K562 (cell line): ENCODE data around the gene KCNA2. TPM values are rescaled to one million over a fixed set of nuclear protein-coding genes. Genes with fewer than 3 reads are reported as not detected.
A peak's percentile ranks its signal among the peaks of the same experiment; 100 is the strongest.

Experiments
- EGR1 ChIP-seq: fragments of 450-650 bp; conservative IDR thresholded peaks from 2 replicates; pipeline ENCODE4 v1.6.1; 2017; ENCODE audit warnings: mild to moderate bottlenecking
- KLF13 ChIP-seq: fragments of 450-650 bp; IDR thresholded peaks from 2 replicates; pipeline ENCODE4 v1.6.1; 2016; ENCODE audit warnings: missing genetic modification characterization, low read depth, mild to moderate bottlenecking, missing compliant biosample characterization, moderate library complexity, borderline replicate concordance
- KLF16 ChIP-seq: IDR thresholded peaks from 2 replicates; pipeline ENCODE4 v1.6.1; 2016; ENCODE audit warnings: antibody characterized with exemption
- RBM25 ChIP-seq: fragments of 200-400 bp; formaldehyde crosslinking; IDR thresholded peaks from 2 replicates; pipeline ENCODE4 v1.6.1; 2018; ENCODE audit warnings: low read length, low read depth, moderate library complexity; ENCODE audit not compliant: severe bottlenecking
- SMC3 ChIP-seq: conservative IDR thresholded peaks from 2 replicates; pipeline ENCODE4 v1.6.1; 2011; ENCODE audit warnings: low read depth, low read length, improper control_type of control experiment; ENCODE audit not compliant: insufficient read depth
- ZBTB7A ChIP-seq: IDR thresholded peaks from 2 replicates; pipeline ENCODE4 v1.6.1; 2011; ENCODE audit warnings: low read depth, mild to moderate bottlenecking, low read length, moderate library complexity, borderline replicate concordance; ENCODE audit not compliant: control insufficient read depth
- polyA plus RNA-seq, 8 experiments: library from polyadenylated mRNA; depleted of rRNA in 4 of 8; stranded (reverse) in 5 of 8; unstranded in 3 of 8; fragments of >200 nt; fragmentation: Nextera tagmentation in 2 of 8; fragmentation: Illumina TruSeq in 1 of 8; extraction: Ambion mirVana in 2 of 8; extraction: Trizol in 1 of 8; gene quantifications; 2 replicates each; pipeline versions ENCODE4 v1.2.1 to v1.2.3, GENCODE V29; 2011 to 2014; ENCODE audit warnings: inconsistent platforms in 1 of 8, missing spikeins in 1 of 8
- total RNA-seq, 7 experiments: library from RNA; depleted of rRNA in 6 of 7; stranded (reverse); fragments of >200 nt in 6 of 7; fragmentation: Illumina TruSeq in 2 of 7; extraction: Trizol in 2 of 7; gene quantifications; 2 replicates each; pipeline versions ENCODE4 v1.2.1 to v1.2.3, GENCODE V29; 2011 to 2021; ENCODE audit warnings: low replicate concordance in 1 of 7
- TF ChIP-seq, protein P1 (sequence below), 2 experiments: fragments of 450-650 bp; formaldehyde crosslinking in 1 of 2; IDR thresholded peaks; 2 replicates each; pipeline versions ENCODE4 v1.4.0 to v1.6.1; 2014 to 2020; ENCODE audit warnings: mild to moderate bottlenecking in 2 of 2, borderline replicate concordance in 1 of 2, low read depth in 1 of 2
- TF ChIP-seq, protein P2 (sequence below): IDR thresholded peaks from 2 replicates; pipeline ENCODE4 v1.6.1; 2011; ENCODE audit warnings: borderline replicate concordance, low read depth, mild to moderate bottlenecking, moderate library complexity, low read length; ENCODE audit not compliant: insufficient read depth, poor library complexity, severe bottlenecking
- TF ChIP-seq, protein P3 (sequence below), 3 experiments: IDR thresholded peaks in 2 of 3; conservative IDR thresholded peaks in 1 of 3; 2 replicates each; pipeline ENCODE4 v1.5.1; 2011 to 2012; ENCODE audit warnings: low read length in 3 of 3, mild to moderate bottlenecking in 3 of 3, control low read depth in 2 of 3, improper control_type of control experiment in 1 of 3, inconsistent platforms in 1 of 3, low read depth in 1 of 3, mixed read lengths in 1 of 3, moderate library complexity in 1 of 3; ENCODE audit not compliant: insufficient read depth in 2 of 3
- TF ChIP-seq, protein P4 (sequence below), 2 experiments: fragments of 450-650 bp; IDR thresholded peaks; 2 replicates each; pipeline ENCODE4 v1.6.1; 2016

Gene KCNA2
- total and polyA plus RNA-seq, 9 of the 15 experiments (the other 6 are each of a cell fraction or from before 2014, with no cell fraction given), result not detected

DNA sequence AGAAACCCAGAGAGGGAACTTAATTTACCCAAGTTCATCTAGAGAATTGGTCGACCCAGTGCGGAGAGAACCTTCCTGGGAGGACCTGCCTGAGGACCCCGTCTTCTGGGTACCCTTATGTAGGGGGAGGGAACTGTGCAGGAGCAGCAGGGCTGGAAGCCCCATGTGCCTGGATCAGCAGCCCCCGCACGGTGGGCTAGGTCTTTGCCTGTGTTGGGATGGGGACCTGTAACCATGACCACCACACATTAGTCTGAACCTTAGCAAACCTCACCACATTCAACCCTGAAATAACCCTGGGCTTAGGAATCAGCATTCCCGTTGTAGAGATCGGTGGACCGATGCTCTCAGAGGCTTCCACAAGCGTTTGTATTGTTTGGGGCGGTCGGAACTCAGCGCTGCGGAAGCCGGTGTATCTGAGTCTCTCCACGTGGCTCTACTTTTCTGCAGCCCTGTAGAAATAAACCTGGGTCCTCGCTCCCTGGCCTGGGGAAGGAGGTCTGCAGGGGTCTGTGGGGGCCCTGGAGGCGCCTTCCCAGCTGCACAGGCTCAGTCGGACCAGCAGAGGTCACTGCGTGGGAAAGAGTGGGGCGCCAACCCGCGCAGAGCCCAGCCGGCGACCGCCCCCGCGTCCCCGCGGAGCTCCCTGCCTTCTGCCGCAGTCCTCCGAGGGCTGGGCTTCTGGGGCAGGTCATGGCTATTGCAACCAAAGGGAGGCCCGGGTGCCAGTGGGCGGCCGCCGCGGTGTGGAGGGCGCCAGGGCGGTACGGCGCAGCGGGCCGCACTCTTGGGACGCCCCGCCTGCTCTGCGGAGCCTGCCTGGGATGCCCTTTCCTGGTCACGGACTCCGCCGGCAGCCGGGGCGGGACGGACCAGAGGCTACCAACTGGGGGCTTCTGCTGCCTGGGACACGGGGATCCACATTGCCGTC is 51.0 kb downstream of the KCNA2 start (continued):
- TF ChIP-seq, protein P1, sequence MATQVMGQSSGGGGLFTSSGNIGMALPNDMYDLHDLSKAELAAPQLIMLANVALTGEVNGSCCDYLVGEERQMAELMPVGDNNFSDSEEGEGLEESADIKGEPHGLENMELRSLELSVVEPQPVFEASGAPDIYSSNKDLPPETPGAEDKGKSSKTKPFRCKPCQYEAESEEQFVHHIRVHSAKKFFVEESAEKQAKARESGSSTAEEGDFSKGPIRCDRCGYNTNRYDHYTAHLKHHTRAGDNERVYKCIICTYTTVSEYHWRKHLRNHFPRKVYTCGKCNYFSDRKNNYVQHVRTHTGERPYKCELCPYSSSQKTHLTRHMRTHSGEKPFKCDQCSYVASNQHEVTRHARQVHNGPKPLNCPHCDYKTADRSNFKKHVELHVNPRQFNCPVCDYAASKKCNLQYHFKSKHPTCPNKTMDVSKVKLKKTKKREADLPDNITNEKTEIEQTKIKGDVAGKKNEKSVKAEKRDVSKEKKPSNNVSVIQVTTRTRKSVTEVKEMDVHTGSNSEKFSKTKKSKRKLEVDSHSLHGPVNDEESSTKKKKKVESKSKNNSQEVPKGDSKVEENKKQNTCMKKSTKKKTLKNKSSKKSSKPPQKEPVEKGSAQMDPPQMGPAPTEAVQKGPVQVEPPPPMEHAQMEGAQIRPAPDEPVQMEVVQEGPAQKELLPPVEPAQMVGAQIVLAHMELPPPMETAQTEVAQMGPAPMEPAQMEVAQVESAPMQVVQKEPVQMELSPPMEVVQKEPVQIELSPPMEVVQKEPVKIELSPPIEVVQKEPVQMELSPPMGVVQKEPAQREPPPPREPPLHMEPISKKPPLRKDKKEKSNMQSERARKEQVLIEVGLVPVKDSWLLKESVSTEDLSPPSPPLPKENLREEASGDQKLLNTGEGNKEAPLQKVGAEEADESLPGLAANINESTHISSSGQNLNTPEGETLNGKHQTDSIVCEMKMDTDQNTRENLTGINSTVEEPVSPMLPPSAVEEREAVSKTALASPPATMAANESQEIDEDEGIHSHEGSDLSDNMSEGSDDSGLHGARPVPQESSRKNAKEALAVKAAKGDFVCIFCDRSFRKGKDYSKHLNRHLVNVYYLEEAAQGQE (IDR thresholded peaks at IDR 0.05; ENCODE audit: borderline replicate concordance), result peak; percentile 27; the same call in 1 of the 2 replicates
- TF ChIP-seq, protein P1 (CRISPR knock-in tag; IDR thresholded peaks at IDR 0.05; ENCODE audit: low read depth), result no peak
- TF ChIP-seq RBM25 (no peak), SMC3 (peak; percentile 41; the same call in 1 of the 2 replicates), ZBTB7A (peak; percentile 74; the same call in 1 of the 2 replicates), KLF16 (peak; percentile 39; the same call in 1 of the 2 replicates), KLF13 (tag) (no peak), EGR1 (peak; percentile 94)
- TF ChIP-seq, protein P2, sequence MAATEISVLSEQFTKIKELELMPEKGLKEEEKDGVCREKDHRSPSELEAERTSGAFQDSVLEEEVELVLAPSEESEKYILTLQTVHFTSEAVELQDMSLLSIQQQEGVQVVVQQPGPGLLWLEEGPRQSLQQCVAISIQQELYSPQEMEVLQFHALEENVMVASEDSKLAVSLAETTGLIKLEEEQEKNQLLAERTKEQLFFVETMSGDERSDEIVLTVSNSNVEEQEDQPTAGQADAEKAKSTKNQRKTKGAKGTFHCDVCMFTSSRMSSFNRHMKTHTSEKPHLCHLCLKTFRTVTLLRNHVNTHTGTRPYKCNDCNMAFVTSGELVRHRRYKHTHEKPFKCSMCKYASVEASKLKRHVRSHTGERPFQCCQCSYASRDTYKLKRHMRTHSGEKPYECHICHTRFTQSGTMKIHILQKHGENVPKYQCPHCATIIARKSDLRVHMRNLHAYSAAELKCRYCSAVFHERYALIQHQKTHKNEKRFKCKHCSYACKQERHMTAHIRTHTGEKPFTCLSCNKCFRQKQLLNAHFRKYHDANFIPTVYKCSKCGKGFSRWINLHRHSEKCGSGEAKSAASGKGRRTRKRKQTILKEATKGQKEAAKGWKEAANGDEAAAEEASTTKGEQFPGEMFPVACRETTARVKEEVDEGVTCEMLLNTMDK, result peak; percentile 10
- TF ChIP-seq, protein P3, sequence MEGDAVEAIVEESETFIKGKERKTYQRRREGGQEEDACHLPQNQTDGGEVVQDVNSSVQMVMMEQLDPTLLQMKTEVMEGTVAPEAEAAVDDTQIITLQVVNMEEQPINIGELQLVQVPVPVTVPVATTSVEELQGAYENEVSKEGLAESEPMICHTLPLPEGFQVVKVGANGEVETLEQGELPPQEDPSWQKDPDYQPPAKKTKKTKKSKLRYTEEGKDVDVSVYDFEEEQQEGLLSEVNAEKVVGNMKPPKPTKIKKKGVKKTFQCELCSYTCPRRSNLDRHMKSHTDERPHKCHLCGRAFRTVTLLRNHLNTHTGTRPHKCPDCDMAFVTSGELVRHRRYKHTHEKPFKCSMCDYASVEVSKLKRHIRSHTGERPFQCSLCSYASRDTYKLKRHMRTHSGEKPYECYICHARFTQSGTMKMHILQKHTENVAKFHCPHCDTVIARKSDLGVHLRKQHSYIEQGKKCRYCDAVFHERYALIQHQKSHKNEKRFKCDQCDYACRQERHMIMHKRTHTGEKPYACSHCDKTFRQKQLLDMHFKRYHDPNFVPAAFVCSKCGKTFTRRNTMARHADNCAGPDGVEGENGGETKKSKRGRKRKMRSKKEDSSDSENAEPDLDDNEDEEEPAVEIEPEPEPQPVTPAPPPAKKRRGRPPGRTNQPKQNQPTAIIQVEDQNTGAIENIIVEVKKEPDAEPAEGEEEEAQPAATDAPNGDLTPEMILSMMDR (IDR thresholded peaks at IDR 0.05 in 2 of 3, conservative IDR thresholded peaks at IDR 0.05 in 1 of 3; ENCODE audit: insufficient read depth in 2 of 3, low read depth in 1 of 3, low read length in 3 of 3), result peak; percentile 62 to 83 (median 74)
- TF ChIP-seq, protein P4, sequence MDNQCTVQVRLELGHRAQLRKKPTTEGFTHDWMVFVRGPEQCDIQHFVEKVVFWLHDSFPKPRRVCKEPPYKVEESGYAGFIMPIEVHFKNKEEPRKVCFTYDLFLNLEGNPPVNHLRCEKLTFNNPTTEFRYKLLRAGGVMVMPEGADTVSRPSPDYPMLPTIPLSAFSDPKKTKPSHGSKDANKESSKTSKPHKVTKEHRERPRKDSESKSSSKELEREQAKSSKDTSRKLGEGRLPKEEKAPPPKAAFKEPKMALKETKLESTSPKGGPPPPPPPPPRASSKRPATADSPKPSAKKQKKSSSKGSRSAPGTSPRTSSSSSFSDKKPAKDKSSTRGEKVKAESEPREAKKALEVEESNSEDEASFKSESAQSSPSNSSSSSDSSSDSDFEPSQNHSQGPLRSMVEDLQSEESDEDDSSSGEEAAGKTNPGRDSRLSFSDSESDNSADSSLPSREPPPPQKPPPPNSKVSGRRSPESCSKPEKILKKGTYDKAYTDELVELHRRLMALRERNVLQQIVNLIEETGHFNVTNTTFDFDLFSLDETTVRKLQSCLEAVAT (IDR thresholded peaks at IDR 0.05), result no peak
